Suppressor macrophage treated with lipopolysaccharide for 1 hour (primary cell): Measurements from ENCODE around the gene ARHGAP18.

Experiments used
- DNase-seq, 3 donors: peaks; one replicate each; pipeline ENCODE4 v3.0.0-alpha.2; 2020 to 2022

Gene ARHGAP18

GRCh38 chr6:129609635-129610034, 100.3 kb downstream of the ARHGAP18 start:
- no peak for DNase-seq

- DNase-seq, result no peak
Observed at GRCh38 chr6:129608886-129609537, 101.0 kb downstream of the ARHGAP18 start.

GRCh38 chr6:129607581-129608186, 102.3 kb downstream of the ARHGAP18 start:
- peak in 1 of 3 donors; percentile 20 for DNase-seq

GRCh38 chr6:129606664-129607063, 103.3 kb downstream of the ARHGAP18 start:
- DNase-seq, result peak; percentile 7 to 60 (median 52)

GRCh38 chr6:129605967-129606366, 104.0 kb downstream of the ARHGAP18 start:
- DNase-seq, result peak in 2 of 3 donors; percentile 31 to 35

DNA sequence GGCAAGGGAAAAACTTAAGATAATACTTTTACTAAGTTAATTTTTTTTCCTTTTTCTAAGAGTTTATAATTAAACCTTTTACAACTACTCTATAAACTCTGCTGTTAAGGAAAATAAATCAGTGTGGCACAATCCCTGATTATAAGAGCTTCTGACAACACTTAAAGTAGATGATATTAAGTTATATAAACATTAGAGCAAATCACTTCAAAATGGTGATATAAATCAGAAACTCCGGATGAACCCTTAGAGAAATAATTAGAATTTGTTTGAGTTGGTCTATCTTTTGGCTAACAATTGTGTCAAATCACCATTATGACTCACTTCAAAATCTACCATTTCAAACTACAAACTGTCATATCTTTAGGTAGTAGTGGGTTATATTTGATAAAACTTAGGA, 104.9 kb downstream of the ARHGAP18 start:
- peak in 1 of 3 donors; percentile 25 for DNase-seq

- DNase-seq, result no peak
Observed at GRCh38 chr6:129604321-129604720, 105.7 kb downstream of the ARHGAP18 start.

DNA sequence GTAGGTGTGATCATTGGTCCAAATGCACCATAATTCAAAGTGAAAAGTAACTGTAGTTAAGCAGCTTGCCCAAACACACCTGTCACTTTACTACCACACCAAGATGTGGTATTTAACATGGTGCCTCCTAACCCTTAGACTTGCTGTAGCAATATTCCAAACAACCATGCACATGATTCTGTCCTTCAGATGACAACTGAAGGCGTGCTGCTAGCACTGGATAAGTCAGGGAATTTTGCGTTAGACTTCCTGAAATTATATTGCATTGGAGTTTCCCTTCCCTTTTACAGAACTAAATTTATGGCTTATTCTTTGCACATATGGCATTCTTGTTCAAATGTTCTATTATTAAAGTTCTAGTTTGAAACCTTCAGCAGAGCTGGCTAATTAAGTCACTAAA, 106.2 kb downstream of the ARHGAP18 start:
- DNase-seq, result peak; percentile 58 to 74 (median 73)

DNA sequence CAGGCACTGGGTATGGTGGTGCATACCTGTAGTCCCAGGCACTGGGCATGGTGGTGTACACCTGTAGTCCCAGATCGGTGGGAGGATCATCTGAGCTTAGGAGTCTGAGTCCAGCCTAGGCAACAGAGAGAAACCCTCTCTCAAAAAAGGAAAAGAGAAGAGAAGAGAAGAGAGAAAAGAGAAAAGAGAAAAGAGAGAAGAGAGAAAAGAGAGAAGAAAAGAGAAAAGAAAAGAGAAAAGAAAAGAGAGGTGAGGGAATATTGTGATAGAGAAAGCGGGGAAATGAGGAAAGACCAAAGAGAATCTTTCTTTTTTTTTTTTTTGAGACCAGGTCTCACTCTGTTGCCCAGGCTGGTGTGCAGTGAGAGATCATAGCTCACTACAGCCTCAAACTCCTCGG, 108.7 kb downstream of the ARHGAP18 start:
- no peak for DNase-seq

DNA sequence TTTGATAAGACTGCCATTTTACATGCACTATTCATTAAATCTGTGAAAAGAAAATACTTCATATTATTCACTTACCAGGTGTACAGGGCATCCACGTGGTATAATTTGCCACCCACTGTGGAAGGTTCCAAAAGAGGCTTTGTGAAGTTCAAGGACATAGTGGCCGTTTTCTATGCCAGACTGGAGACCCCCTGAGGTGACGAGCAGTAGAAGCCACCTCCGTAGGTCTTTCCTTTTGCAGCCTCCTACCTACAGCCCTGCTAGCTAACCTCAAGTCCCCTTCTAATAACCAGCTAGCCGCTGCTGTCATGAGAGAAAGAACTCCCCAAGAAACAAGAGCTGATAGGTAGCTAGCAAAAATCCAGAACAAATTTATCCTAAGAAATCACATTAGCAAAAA, 110.5 kb downstream of the ARHGAP18 start:
- no peak for DNase-seq

DNA sequence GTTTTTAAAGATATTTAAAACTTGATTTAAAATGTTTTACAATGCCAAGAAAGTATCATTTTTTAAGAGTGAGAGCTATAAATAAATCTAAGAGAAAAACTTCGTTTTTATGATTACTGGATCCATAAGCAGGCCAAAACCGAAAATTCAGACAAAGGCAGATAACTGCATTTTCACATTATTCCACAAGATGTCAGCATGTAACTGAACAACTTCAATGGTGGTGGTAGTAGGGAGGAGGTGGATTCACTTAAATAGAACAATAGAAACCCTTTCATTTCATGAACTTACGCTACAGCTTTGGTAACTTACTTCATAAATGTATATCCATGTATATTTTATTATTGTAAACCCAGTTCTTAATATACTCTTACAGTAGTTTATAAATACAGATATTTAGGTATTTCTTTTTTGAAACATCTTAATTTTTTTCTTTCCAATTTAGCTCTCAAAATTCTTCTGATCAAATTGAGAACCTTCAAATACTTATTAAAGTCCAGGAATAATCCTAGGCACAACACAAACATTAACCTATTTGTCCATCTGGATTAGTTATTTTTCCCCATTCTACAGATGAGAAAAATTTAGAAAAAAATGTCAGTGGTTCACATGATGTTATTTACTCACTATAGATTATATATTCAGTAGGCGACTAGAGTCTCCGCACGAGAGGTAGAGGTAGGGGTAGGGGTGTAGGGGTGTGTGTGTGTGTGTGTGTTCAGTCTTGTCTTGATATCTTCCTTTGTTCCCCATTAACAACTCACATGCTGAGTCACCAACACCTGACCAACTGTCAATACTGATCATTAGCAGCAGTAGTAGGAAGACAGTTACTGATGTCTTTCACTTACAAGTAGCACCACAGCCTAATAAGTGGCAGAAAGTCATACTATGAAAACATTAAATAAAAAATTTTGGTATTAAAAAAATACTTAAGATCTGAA, 111.5 kb downstream of the ARHGAP18 start:
- DNase-seq, result peak; percentile 56 to 83 (median 76)

- DNase-seq, result no peak
Observed at GRCh38 chr6:129597023-129597713, 112.8 kb downstream of the ARHGAP18 start.

- no peak for DNase-seq
Observed at GRCh38 chr6:129596522-129596921, 113.5 kb downstream of the ARHGAP18 start.

- DNase-seq, result no peak
Observed at GRCh38 chr6:129593233-129593564, 116.8 kb downstream of the ARHGAP18 start.

DNA sequence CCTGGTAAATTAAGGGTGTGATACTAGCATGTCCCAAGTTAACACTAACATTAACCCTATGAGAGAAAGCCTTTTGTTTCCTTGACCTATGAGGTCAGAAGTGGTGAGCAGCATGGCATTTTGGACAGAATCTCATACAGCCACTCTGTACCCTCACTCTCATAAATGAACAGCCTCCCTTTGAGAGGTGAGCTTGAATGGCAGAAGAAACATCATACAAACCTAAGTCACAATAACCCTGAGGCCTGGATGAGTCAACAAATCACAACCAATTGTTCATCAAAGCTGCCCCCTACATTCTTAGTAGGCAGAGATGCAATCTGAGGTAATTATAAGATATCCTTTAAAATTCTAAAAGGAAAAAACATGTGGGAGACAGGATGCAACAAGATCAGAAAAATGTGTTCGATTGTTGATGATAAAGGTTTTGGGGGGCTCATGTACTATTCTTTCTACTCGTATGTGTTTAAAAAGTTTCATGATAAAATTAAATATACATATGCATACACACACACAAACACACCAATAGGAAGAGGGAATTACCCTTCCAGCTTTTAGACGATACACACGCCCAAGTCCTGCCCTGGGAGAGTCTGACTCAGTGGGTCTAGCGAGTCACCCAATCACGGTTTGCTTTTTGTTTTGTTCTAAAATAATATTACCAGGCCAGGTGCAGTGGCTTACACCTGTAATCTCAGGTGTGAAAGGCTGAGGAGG, 117.3 kb downstream of the ARHGAP18 start:
- no peak for DNase-seq

DNA sequence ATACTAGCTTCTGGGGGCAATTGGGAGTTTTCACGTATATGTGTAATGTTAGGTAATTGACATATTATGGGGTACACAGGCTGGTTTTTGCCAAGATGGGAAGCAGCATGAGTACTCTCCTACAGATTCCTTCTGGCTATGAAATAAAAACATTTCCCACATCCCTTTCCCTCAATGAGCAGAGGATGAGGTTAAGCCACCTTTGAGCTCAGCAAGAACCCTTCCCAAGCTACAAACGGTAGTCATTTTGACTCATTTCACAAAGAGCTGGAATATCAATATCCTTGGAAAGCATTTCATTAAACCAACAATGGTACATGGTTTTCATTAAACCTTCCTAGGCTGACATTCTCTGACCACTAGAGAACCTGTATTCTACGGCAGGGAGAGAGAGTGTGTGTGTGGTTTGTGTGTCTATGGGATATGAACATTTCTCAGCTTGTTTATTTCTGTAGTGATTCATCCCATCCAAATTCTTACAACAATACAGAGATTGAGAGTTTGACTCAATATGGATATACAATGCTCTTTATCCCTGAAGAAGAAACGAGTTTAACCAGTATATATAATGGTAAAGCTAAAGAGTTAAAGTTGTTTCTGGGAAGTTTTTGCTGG, 119.5 kb downstream of the ARHGAP18 start:
- DNase-seq, result no peak

DNA sequence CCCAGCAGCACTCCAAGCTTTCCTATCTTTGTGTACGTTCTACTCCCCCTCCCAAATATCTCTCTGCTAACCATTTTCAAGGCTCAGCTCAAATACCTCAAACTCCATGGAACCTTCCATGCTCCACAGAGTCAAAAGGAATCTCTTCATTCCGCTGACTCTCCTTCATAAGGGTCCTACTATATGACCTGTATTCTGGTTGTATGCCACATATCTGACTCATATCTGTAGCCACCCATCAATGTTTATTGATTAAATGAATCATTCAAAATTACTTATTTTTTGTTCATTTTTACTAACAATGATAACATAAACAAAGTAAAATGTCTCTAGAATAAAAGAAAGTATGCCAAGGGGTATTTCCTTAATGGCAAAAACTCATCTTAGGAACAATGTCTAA, 123.2 kb downstream of the ARHGAP18 start:
- no peak for DNase-seq

- no peak for DNase-seq
Observed at GRCh38 chr6:129583866-129584265, 126.1 kb downstream of the ARHGAP18 start.

GRCh38 chr6:129578315-129578714, 131.7 kb downstream of the ARHGAP18 start:
- no peak for DNase-seq

- no peak for DNase-seq
Observed at GRCh38 chr6:129577691-129578090, 132.3 kb downstream of the ARHGAP18 start.

GRCh38 chr6:129576456-129576855, 133.5 kb downstream of the ARHGAP18 start:
- no peak for DNase-seq
